HG03066 (cell line): ENCODE results near the gene DSCAM.
"Not testable (repeated sequence)": the region's sequence is repeated elsewhere in the genome, so short reads cannot be mapped to it uniquely, and the experiment has no call there.

Experiments used
- ATAC-seq: cut with Tn5 transposase; IDR thresholded peaks from one replicate; pipeline ENCODE4 v1.9.1; 2021; ENCODE audit warnings: low read depth; ENCODE audit not compliant: unreplicated experiment

The DSCAM gene

DNA sequence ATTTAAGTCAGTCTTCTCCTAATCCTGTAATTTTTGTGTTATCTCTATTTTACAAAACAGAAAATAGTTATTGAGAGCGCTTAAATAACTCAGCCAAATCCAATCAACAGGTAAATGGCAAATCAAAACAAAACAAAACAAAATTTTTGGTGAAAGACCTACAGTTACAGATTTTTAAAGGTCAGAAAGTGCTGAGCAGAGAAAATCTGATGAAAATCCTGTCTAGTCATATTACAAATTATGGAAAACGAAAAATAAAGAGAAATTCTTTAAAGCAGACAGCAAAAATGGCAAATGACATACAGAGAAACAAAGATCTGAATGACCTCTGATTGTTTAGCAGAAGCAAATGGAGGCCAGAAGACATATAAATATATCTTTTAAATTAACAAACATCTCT lies 497.4 kb downstream of the DSCAM start:
- ATAC-seq = no peak

DNA sequence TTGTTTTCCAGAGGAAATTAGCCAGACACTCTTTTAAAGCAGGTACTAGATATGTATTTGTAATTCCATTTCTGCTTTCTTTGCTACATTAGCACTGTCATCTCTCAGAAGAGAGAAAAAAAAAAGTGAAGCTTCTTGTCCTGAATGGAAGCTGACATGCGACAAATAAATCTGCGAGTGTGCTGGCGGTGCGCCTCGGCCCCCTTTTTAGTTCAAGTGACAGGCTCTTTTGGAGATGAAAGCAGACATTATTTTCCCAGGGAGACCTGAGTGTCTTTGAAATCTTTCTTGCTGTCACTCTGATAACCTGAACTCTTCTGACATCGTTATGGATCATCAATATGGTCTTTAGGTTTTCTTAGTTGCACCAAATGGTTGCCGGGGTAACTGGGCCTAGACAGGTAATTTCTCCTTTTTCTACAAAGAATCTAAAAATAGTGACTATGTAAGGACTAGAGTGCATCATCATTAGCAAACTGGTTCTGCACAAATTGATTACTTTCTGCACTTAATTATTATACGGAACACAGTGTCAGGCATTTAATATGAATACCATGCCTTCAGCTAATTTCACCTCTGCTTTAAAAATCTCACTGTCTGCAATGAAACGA lies 501.1 kb downstream of the DSCAM start:
- ATAC-seq = no peak

DNA sequence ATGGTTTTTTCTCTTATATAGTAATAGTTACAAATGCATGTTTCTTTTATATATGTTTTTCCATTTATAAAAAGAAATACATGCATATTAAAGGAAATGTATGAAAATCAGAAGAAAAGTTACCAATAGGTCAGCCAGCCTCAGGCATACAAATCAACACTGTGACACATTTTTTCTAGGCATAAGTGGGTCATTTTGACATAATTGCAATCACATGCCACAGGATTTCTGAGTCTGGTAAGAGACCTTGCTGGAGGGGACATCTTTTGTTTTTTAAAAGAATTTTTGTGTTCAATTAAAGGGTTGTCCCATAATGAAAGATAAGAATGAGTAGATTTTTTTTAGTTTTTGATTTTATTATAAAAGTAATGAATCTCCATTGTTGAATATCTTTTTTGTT lies 506.6 kb downstream of the DSCAM start:
- no peak for ATAC-seq

DNA sequence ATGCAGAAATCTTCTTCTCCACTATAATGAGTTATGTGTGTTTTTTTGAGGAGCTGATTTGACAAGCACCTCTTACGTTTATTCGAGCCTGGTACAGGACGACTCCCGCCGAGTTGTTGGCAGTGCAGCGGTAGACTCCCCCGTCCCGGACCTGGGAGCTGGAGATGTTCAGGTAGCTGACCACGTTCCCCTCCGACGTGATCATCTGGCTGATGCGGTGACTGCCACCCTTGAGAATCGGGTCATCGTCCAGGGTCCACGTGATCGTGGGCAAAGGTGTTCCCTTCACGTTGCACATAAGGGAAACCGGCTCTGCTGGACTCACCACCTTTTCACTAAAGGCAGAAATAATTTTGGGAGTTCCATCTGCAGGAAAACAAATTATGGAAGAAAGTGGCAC lies 507.9 kb downstream of the DSCAM start:
- no peak for ATAC-seq

DNA sequence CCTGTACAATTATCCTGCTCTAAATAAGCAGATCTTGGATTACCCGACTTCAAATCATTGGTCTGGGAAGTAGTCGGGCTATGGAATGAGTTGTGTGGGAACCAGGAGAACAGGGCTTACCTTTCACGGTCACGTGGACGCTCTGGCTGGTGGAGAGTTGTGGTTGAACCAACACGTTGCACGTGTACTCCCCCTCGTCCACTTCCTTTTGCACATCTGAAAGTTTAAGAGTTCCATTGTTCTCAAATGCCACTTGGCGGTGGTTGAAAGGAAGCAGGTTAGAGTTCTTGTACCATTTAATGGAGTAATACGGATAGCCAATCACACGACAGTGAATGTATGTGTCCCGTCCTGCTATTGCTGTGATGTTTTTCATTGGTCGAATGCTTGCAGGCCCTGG lies 509.0 kb downstream of the DSCAM start:
- no peak for ATAC-seq

DNA sequence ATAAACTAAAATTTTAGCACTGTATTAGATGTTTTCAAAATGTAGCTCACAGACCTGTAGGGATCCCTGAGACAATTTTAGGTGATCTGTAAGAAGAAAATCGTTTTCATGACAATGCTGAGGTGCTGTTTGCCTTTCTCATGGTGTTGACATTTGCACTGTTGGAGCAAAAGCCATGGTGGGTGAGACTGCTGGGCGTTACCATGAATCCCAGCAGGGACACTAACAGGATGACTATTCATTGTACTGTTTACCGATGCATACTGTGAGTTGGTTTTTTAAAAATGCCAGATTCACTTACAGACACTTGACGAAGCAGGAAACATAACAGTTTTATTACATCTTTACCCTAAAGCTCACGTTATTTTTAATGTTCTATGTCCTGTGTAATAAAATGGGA lies 511.3 kb downstream of the DSCAM start:
- no peak for ATAC-seq

DNA sequence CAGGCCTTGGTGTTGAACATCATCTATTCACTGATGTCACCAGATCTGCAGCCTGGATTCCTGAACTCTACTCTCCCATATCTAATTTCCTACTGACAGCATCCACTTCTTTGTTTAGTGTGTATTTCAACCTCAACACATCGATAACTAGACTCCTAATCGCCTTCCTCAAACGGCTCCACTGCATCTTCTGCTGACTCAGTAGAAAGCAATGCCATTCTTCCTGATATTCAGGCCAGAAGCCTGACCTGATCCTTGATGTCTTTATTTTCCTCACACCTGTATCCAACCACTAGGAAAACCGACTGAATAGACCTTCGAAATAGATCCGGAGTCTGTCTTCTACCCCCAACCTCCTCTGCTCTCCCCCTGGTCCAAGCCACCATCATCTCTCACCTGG lies 512.8 kb downstream of the DSCAM start:
- ATAC-seq = no peak

GRCh38 chr21:40333731-40334130 lies 513.2 kb downstream of the DSCAM start:
- ATAC-seq = no peak

GRCh38 chr21:40331804-40332203 lies 515.2 kb downstream of the DSCAM start:
- ATAC-seq = no peak

GRCh38 chr21:40331172-40331571 lies 515.8 kb downstream of the DSCAM start:
- ATAC-seq = no peak

DNA sequence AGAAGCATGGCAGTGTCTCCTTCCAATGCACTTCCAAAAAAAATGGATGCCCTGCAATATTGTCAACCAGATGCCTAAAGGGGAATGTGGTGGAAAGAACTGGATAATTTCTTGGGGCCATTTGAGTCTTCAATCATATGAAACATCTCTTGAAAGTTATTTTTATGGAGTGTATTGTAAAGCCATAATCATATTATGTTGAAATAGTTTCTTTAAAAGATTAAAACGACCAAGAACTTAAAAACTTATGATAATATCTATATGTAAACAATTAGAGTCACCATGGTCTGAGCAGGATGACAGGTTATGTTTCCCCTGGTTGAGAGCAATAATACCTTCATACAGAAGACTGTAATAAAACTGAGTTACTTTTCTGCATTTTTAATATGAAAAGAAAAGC lies 522.6 kb downstream of the DSCAM start:
- ATAC-seq = no peak

DNA sequence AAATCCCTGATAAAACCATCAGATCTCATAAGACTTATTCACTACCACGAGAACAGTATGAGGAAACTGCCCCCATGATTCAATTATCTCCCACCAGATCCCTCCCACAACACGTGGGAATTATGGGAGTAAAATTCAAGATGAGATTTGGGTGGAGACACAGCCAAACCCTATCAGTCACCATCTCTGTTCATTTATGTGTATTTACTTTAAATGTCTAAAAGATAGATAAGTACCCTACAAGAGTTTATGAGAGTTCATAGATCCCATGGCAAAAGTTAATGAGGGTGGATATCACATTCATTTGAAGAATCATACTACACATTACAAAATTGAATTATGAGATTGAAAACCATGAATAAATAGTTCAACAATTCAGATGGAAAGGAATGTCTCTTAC lies 526.2 kb downstream of the DSCAM start:
- not testable (repeated sequence) for ATAC-seq

DNA sequence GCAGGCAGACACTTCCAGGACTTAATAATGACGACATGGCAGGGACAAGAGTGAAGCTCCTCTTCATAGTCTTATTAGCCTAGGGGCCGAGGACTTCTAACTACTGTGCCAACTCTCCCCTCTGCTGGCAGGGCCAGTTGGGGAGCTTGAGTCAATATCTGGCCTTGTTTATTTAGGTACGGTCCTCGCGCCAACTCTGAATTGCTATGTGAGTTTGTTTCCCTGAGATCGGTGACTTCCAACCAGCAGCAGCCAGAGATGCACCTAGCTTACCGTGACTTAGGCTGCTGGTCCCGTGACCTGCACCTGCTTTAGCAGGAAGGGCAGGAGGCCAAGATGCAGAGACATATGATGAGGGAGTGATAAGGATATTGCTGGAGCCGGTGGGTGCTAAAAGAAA lies 528.6 kb downstream of the DSCAM start:
- no peak for ATAC-seq

- no peak for ATAC-seq
These were observed 530.9 kb downstream of the DSCAM start for GRCh38 chr21:40316104-40316503.

GRCh38 chr21:40315626-40316025 lies 531.3 kb downstream of the DSCAM start:
- no peak for ATAC-seq

GRCh38 chr21:40313260-40313659 lies 533.7 kb downstream of the DSCAM start:
- no peak for ATAC-seq

DNA sequence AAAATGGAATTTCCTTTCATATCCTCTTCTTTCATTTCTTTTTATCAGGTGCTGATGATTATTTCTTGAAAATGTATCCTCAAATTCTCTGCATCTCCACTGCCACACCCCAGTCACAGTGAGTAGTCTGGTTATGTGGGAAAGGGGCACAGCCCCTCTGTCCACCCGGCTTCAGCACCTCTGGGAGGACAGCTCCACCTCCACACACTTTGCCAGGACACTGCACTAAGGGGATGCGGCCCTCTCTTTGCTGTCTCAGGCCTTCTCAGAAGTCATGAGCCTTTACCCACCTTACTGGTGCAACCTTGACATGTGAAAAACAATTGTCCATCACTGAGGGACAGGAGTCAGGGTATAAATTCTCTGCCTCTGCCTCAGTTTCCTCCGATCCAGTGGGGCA lies 546.7 kb downstream of the DSCAM start:
- no peak for ATAC-seq

GRCh38 chr21:40299451-40299850 lies 547.5 kb downstream of the DSCAM start:
- no peak for ATAC-seq

GRCh38 chr21:40294345-40294744 lies 552.6 kb downstream of the DSCAM start:
- no peak for ATAC-seq

- no peak for ATAC-seq
These were observed 555.4 kb downstream of the DSCAM start for GRCh38 chr21:40291560-40291959.

GRCh38 chr21:40284409-40284808 lies 562.5 kb downstream of the DSCAM start:
- ATAC-seq = no peak

GRCh38 chr21:40282912-40283886 lies 563.8 kb downstream of the DSCAM start:
- no peak for ATAC-seq
